Inferior parietal cortex (tissue), 1 donor: ENCODE data around the gene KLHL25.

Source experiments
- DNase-seq: peaks from one replicate; pipeline ENCODE4 v3.0.0-alpha.2; 2016; ENCODE audit errors: extremely low spot score

Gene KLHL25

DNA sequence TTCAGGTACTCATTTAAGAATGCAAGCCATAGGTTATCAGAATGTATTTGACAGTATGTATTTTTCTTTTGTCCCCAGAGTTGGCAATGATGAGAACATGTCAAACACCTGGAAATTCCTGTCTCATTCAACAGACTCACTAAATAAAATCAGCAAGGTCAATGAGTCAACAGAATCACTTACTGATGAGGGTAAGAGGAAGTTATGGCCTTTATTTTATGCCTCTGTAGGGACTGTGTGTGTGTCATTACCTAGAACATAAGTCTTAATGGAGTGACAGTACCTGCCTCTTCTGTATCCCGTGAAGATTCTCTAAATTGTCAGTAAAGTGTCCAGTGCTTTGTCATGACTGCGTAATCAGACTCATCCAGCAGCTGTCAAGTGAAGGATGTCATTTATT, 77.5 kb downstream of the KLHL25 start:
- DNase-seq: no peak

DNA sequence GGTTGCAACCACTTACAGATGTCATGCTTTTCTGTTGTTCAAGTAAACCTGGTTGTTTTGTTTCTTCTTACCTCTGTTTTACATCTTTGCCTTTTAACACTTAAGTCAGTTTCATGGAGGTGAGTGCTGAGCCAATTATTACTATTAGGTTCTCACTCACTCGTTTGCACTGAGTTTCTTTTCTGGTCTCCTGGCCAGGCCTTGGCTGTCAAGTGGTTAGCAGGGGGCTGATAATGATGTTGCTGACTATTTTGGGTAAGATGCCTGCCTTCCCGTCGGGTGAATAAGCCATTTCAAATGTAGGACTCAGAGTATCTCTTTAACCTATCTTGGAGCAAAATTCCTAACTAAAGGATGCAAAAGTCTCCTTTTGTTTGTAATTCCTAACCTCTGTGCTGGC, 78.5 kb downstream of the KLHL25 start:
- no peak for DNase-seq

DNA sequence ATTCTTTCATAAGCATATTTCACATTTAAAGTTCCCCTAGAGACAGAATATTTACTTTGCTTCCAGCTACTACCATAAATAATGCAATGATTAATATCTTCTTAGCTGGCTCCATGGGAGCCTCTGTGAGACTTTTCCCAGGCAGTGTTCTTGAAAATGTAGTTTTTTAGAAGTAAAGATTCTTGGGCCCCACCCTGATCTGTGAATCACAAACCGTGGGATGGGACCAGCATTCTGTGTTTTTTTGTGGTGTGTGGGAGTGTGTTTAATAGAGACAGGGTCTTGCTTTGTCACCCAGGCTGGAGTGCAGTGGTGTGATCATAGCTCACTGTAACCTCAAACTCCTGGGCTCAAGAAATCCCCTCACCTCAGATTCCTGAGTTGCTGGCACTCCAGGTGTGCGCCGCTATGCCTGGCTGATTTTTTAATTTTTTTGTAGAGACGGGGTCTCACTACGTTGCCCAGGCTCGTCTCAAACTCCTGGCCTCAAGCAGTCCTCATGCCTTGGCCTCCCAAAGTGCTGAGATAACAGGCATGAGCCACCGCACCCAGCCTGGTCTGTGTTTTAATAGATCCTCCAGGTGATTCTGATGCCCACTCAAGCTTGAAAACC, 83.0 kb downstream of the KLHL25 start:
- no peak for DNase-seq

DNA sequence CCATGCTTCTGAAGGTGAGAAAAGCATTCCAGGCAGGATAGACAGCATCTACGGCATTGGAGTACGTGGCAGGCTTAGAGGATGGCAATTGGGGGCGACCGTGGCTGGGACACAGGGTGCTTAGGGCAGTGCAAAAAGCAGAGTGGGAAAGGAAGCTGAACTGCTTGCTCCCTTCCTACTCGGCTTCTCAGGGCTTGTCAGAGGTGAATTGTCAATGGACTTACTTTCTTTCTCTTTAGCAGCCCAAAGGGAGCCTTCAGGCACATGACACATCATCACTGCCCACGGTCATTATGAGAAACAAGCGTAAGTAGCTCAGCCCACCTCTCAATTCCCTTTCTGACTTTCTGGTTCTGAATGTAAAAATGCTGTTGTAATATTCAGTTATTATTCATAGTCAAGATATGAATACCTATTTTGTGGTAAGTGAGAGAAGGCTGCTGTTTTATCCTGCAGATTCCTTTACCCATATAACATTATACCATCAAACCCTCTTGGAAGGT, 84.3 kb downstream of the KLHL25 start:
- DNase-seq: no peak
